ENCODE data around the gene WIZ. TPM values are rescaled to one million over a fixed set of nuclear protein-coding genes. Genes with fewer than 3 reads are reported as not detected.

WIZ gene
- total and polyA plus RNA-seq, 2 of the 4 experiments (the other 2 are of a cell fraction) = 0.90 to 27.1 TPM

DNA sequence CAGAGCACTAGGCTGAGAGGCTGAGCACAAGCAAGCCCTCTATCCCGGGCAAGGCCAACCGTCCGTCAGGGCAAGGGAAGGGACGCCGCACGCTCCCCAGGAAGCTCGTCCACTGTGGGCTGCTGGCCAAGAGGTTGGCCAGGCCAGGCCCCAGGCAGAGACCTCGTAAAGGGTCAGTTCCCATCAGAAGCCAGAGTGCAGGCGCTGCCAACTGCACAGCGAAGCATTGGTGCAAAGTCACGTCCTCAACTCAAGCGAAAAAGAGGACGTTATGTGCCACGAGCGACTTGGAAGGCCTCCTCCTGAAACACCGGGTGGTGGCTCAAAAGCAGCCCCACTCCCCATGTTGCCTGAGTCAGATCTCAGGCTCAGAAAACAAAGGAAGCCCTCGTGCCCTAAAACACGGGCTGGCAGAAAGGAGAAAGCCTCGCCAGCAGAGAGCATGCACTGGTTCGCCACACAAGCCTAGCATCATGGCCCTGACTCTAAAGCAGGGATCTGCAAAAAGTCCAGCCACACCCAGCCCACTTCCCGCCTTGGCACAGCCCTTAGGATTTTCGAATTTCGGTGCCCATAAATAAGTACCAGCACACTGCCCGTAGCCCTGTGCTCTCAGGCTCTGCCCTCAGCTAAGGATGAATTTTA is 74.8 kb downstream of the WIZ start:
- in situ Hi-C loops (cut with MboI; ENCODE audit: low sequenced_read_pairs) (no loop called here), intact Hi-C loops (cut with micrococcal nuclease) (loop anchor here (5.0 to 10.0 kb wide), 2 partner anchors 123 to 270 kb away; partner anchors contain the start of gene SYDE1), dilution Hi-C loops (cut with HindIII; ENCODE audit: low sequenced_read_pairs, unreplicated experiment) (no loop called here)
- 91% methylated on average over 5 of the region's 24 CpGs; no CpG with 5 or more reads in 1 of the 2 experiments for WGBS, 2 experiments (ENCODE audit: extremely low coverage in 2 of 2, insufficient read length in 1 of 2)
- Histone ChIP-seq H3K9me3 (ENCODE audit: control insufficient read depth, insufficient read depth, low read length) (no peaks in the 10 kb centered on the region), H3K27ac (ENCODE audit: insufficient read depth, low read length) (no peak overlapping the region), H2AFZ (replicated peaks; ENCODE audit: low read length, poor library complexity) (no peak overlapping the region), H2AK9ac (replicated peaks; ENCODE audit: low read depth, low read length, poor library complexity) (peak overlapping the region; percentile 56), H3K9me1 (ENCODE audit: insufficient read depth, low read length) (peaks cover 7% of the 10 kb centered on the region), H3K4me2 (ENCODE audit: low read depth, low read length) (no peak overlapping the region), H4K20me1 (ENCODE audit: insufficient read depth, low read length) (peaks cover 55% of the 10 kb centered on the region), H3K14ac (replicated peaks; ENCODE audit: low read depth, low read length) (no peak overlapping the region), H3K4me3 (ENCODE audit: insufficient read depth, low read depth, low read length) (no peak overlapping the region), H3K27me3 (ENCODE audit: control insufficient read depth, insufficient read depth, low read length) (no peaks in the 10 kb centered on the region), H2BK15ac (ENCODE audit: low read depth, low read length) (no peak overlapping the region), H2BK5ac (ENCODE audit: low read depth, low read length, poor library complexity, severe bottlenecking) (no peak overlapping the region), H3K9ac (ENCODE audit: low read depth, low read length) (no peak overlapping the region), H3K56ac (ENCODE audit: extremely low read depth, insufficient read depth, low read length) (no peak overlapping the region), H2BK120ac (ENCODE audit: low read depth, low read length) (no peak overlapping the region), H2BK20ac (ENCODE audit: low read depth, low read length) (no peak overlapping the region), H3K4me1 (ENCODE audit: control insufficient read depth, insufficient read depth, low read length) (peaks cover 8% of the 10 kb centered on the region), H4K91ac (ENCODE audit: insufficient read depth, low read depth, low read length) (no peak overlapping the region), H3K18ac (ENCODE audit: low read depth, low read length) (no peak overlapping the region), H3K36me3 (ENCODE audit: control insufficient read depth, insufficient read depth, low read length) (peaks cover 32% of the 10 kb centered on the region), H3K4ac (ENCODE audit: low read depth, low read length) (no peak overlapping the region), H4K5ac (ENCODE audit: low read depth, low read length) (no peak overlapping the region), H3K23ac (ENCODE audit: low read depth, low read length) (no peak overlapping the region), H4K8ac (ENCODE audit: low read depth in 2 of 2, low read length in 2 of 2) (no peak overlapping the region), H2AK5ac (ENCODE audit: low read depth, low read length) (peak overlapping the region; percentile 28; the same call in 1 of the 2 replicates), H3K79me1 (ENCODE audit: low read depth in 1 of 2, low read length in 2 of 2) (peaks cover 5 to 66% of the 10 kb centered on the region in 2 experiments)
- BruUV-seq (replicated peaks) = no TSS peak
- DNase-seq = no peak
- TF ChIP-seq, protein P1, sequence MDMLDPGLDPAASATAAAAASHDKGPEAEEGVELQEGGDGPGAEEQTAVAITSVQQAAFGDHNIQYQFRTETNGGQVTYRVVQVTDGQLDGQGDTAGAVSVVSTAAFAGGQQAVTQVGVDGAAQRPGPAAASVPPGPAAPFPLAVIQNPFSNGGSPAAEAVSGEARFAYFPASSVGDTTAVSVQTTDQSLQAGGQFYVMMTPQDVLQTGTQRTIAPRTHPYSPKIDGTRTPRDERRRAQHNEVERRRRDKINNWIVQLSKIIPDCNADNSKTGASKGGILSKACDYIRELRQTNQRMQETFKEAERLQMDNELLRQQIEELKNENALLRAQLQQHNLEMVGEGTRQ (IDR thresholded peaks at IDR 0.05; ENCODE audit: low read depth, low read length) = no peak
- TF ChIP-seq, protein P2, sequence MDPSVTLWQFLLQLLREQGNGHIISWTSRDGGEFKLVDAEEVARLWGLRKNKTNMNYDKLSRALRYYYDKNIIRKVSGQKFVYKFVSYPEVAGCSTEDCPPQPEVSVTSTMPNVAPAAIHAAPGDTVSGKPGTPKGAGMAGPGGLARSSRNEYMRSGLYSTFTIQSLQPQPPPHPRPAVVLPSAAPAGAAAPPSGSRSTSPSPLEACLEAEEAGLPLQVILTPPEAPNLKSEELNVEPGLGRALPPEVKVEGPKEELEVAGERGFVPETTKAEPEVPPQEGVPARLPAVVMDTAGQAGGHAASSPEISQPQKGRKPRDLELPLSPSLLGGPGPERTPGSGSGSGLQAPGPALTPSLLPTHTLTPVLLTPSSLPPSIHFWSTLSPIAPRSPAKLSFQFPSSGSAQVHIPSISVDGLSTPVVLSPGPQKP (IDR thresholded peaks at IDR 0.05; ENCODE audit: borderline replicate concordance, low read depth, low read length) = no peak
- TF ChIP-seq RCOR1 (IDR thresholded peaks at IDR 0.05; ENCODE audit: insufficient replicate concordance, low read length) = no peak
- TF ChIP-seq POLR2A (IDR thresholded peaks at IDR 0.05; ENCODE audit: low read depth, low read length) = no peak
- no peak for TF ChIP-seq RFX5 (IDR thresholded peaks at IDR 0.05; ENCODE audit: low read depth, low read length)
- POLR2A ChIA-PET (ENCODE audit: unreplicated experiment) = no interaction called here
- ATAC-seq (ENCODE audit: low read depth) = no peak
- CTCF ChIA-PET = no interaction called here

Measured in IMR-90 (cell line).